CD4-positive, alpha-beta T cell treated with Interleukin-6 at 100 ng/mL for 8 hours (primary cell): Measurements from ENCODE around the gene PLD6.

Source experiments
- DNase-seq: peaks from one replicate; pipeline ENCODE4 v3.0.0-alpha.2; 2020; ENCODE audit warnings: mixed read lengths, low spot score

Gene PLD6

DNA sequence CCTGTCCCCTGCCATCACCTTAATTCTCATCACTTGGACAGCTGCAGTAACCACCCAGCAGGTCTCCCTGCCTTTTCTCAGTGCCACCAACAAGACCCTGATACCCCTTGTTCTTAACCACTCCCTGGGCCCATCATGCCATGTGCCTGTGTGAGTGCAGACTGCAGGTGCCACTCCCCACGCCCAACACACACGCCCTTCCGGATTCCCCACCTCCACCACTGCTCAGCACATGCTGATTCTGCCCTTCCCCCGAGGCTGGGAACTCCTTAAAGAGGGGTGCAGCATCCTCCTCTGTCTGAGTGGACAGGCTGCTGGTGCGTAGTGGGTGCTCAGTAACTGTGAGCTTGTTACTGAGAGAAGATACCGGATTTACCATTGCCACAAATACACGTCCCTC, 52.4 kb downstream of the PLD6 start:
- DNase-seq, result peak; percentile 19

DNA sequence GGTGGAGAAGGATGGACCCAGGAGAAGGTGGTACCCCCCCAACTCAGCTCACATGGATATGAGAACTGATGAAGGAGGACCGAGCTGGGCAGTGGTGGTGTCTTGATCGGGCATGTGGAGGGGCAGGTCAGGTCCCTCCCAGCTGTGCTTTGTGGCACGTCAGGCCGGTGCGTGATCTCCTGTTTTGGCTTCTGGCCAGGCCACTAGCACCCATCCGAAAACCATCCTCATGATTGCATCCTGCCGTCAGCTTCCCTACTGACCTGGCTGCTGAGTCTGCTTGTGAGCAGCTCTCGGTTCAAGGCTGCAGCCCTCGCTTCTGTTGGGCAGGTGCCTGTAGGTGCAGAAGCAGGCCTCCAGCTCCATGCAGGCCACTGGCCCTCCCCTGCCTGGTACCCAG, 53.1 kb downstream of the PLD6 start:
- DNase-seq, result no peak

DNA sequence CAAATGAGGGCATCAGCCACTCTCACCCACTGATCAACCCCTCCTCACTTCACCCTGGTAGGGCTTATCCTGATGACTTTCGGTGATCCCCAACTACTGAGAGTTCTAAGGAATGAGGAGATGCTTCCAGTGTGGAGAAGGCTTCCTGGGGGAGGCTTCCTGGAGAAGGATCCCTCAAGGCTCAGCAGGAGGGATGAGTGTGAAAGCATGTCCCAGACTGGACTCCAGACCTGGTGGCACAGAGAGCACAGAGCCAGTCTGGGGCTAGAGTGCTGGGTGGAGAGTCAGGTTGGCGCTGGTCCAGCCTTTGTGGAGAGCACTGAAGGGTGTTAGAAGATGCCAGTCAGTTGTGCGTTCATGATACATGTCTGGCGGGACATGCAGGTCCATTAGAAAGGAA, 53.7 kb downstream of the PLD6 start:
- no peak for DNase-seq

DNA sequence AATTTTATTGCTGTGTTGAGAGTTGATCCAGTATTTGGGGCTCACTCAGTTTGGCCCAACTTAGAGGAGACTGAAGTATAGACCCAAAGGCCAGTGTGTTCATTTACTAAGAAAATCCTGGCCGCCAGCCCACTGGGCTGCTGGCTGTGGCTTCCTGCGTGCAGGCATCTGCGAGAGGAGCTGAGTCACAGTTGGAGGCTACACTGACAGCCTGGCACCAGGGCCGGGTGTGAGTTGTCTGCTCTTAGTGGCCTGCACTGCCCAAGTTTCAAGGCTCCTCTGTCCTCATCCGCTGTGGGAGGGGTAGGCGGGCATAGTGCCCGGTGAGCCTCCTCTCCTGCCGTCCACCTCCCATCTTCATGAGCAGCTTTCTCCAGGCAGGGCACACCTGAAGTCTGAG, 54.2 kb downstream of the PLD6 start:
- DNase-seq, result peak; percentile 24

DNA sequence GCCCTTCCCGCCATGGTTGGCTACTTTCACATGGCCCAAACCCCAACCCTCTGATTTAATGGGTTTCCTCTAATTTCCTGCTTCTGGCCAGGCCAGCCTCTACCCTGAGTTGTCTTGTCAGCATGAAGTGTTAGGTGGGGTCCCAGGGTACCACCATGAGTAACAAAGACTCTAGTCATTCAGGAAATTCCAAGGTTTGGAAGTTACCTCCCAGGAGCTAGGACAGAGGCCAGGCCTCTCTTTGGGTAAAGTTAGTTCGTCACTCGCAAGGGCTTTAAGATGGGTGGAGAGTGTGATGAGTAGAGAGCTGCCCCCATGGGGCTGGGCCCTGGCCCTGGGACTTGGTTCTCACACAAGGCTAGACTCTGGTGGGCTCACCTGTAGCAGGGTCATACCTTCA, 54.6 kb downstream of the PLD6 start:
- DNase-seq, result no peak

DNA sequence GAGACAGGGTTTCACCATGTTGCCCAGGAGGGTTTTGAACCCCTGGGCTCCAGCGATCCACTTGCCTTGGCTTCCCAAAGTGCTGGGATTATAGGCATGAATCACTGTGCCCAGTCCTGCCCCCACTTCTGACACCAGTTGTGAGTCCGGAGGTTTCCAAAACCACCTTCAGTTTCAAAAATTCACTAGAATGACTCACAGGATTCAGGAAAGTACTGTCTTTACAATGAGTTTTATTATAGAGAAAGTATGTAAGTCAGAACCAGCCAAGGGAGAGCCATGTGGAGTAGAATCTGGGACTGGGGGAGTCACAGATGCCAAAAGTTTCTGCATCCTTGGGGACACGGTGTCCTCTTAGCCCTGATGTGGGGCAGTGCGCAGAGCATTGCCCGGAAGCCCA, 55.1 kb downstream of the PLD6 start:
- DNase-seq, result no peak
